C4-2B (cell line): ENCODE results near the gene FAM20A.

Experiments used
- CTCF ChIP-seq: fragments of 450-650 bp; conservative IDR thresholded peaks from 2 replicates; pipeline ENCODE4 v1.5.1; 2017; ENCODE audit warnings: mild to moderate bottlenecking
- ZFX ChIP-seq: fragments of 450-650 bp; IDR thresholded peaks from 2 replicates; pipeline ENCODE4 v1.6.1; 2017

- TF ChIP-seq CTCF (no peak), ZFX (no peak)
Measured at GRCh38 chr17:68513932-68514331, 87.2 kb downstream of the FAM20A start.
